IMR-90 (cell line): Measurements from ENCODE around the gene RB1. TPM values are rescaled to one million over a fixed set of nuclear protein-coding genes. Genes with fewer than 3 reads are reported as not detected.
A peak's percentile ranks its signal among the peaks of the same experiment; 100 is the strongest.
"Not testable (repeated sequence)": the region's sequence is repeated elsewhere in the genome, so short reads cannot be mapped to it uniquely, and the experiment has no call there.

Experiments
- ATAC-seq: fragments of 200-7000 bp; cut with Tn5 transposase; 2 replicates; pipeline ENCODE4 v1.9.1; 2020; ENCODE audit warnings: low read depth, mild to moderate bottlenecking, moderate library complexity
- BruUV-seq: library from RNA; stranded (reverse); fragments of 400-500 nt; replicated peaks from 2 replicates; lab custom pipeline; 2021; lab: Mats Ljungman, UMichigan
- CTCF ChIA-PET: fragments of 300-600 bp; formaldehyde crosslinking; extraction: SDS; loops from one replicate; lab custom pipeline; 2021; ENCODE audit warnings: antibody characterized with exemption; lab: Yijun Ruan, JAX
- POLR2A ChIA-PET: fragments of 300-600 bp; sonication (Branson Sonifier 250); formaldehyde crosslinking; loops from one replicate; lab custom pipeline; 2022; ENCODE audit warnings: antibody characterized with exemption; ENCODE audit not compliant: unreplicated experiment; lab: Charles Lee
- DNase-seq: peaks from one replicate; pipeline ENCODE4 v3.0.0; 2013
- H2AFZ ChIP-seq: replicated peaks from 2 replicates; pipeline ENCODE3; 2013; ENCODE audit warnings: low read length, mild to moderate bottlenecking; ENCODE audit not compliant: poor library complexity
- H2AK5ac ChIP-seq: 2 replicates; pipeline ENCODE4 v1.6.1; 2013; ENCODE audit warnings: low read depth, low read length, inconsistent platforms
- H2AK9ac ChIP-seq: replicated peaks from 2 replicates; pipeline ENCODE3; 2013; ENCODE audit warnings: mild to moderate bottlenecking, low read depth, low read length, moderate library complexity; ENCODE audit not compliant: poor library complexity
- H2BK120ac ChIP-seq: 2 replicates; pipeline ENCODE4 v1.6.1; 2013; ENCODE audit warnings: low read depth, low read length, inconsistent platforms
- H2BK15ac ChIP-seq: 3 replicates; pipeline ENCODE4 v1.6.1; 2013; ENCODE audit warnings: low read depth, low read length, inconsistent platforms
- H2BK20ac ChIP-seq: 2 replicates; pipeline ENCODE4 v1.6.1; 2013; ENCODE audit warnings: low read depth, mild to moderate bottlenecking, inconsistent platforms, low read length, moderate library complexity
- H2BK5ac ChIP-seq: 2 replicates; pipeline ENCODE4 v1.6.1; 2013; ENCODE audit warnings: mild to moderate bottlenecking, low read depth, low read length, inconsistent platforms; ENCODE audit not compliant: poor library complexity, severe bottlenecking
- H3K14ac ChIP-seq: replicated peaks from 2 replicates; pipeline ENCODE4 v1.6.1; 2013; ENCODE audit warnings: low read depth, low read length, inconsistent platforms
- H3K18ac ChIP-seq: 2 replicates; pipeline ENCODE4 v1.6.1; 2013; ENCODE audit warnings: low read depth, low read length, control low read depth
- H3K23ac ChIP-seq: 2 replicates; pipeline ENCODE4 v1.6.1; 2013; ENCODE audit warnings: low read depth, low read length, inconsistent platforms
- H3K27ac ChIP-seq: 2 replicates; pipeline ENCODE4 v1.5.1; 2013; ENCODE audit warnings: mild to moderate bottlenecking, control low read depth, low read length; ENCODE audit not compliant: insufficient read depth
- H3K27me3 ChIP-seq: 2 replicates; pipeline ENCODE4 v1.6.1; 2013; ENCODE audit warnings: low read length; ENCODE audit not compliant: control insufficient read depth, insufficient read depth
- H3K36me3 ChIP-seq: 2 replicates; pipeline ENCODE4 v1.6.1; 2013; ENCODE audit warnings: low read length, mixed read lengths; ENCODE audit not compliant: control insufficient read depth, insufficient read depth
- H3K4ac ChIP-seq: 2 replicates; pipeline ENCODE4 v1.6.1; 2013; ENCODE audit warnings: low read depth, low read length, inconsistent platforms
- H3K4me1 ChIP-seq: 2 replicates; pipeline ENCODE4 v1.6.1; 2013; ENCODE audit warnings: low read length, mixed read lengths; ENCODE audit not compliant: control insufficient read depth, insufficient read depth
- H3K4me2 ChIP-seq: 2 replicates; pipeline ENCODE4 v1.6.1; 2013; ENCODE audit warnings: low read depth, mild to moderate bottlenecking, control low read depth, low read length, moderate library complexity
- H3K4me3 ChIP-seq: 2 replicates; pipeline ENCODE4 v1.5.1; 2013; ENCODE audit warnings: low read depth, mild to moderate bottlenecking, control low read depth, low read length, moderate library complexity; ENCODE audit not compliant: insufficient read depth
- H3K56ac ChIP-seq: 2 replicates; pipeline ENCODE4 v1.6.1; 2013; ENCODE audit warnings: low read length, inconsistent platforms; ENCODE audit not compliant: insufficient read depth; ENCODE audit errors: extremely low read depth
- H3K79me1 ChIP-seq, 2 experiments: 2 replicates each; pipeline ENCODE4 v1.6.1; 2013; ENCODE audit warnings: low read length in 2 of 2, inconsistent platforms in 1 of 2, low read depth in 1 of 2
- H3K9ac ChIP-seq: 2 replicates; pipeline ENCODE4 v1.6.1; 2013; ENCODE audit warnings: low read depth, low read length, control low read depth
- H3K9me1 ChIP-seq: 2 replicates; pipeline ENCODE4 v1.6.1; 2013; ENCODE audit warnings: low read length, inconsistent platforms; ENCODE audit not compliant: insufficient read depth
- H3K9me3 ChIP-seq: 2 replicates; pipeline ENCODE4 v1.6.1; 2013; ENCODE audit warnings: low read length; ENCODE audit not compliant: control insufficient read depth, insufficient read depth
- H4K20me1 ChIP-seq: 2 replicates; pipeline ENCODE4 v1.6.1; 2013; ENCODE audit warnings: low read length, inconsistent platforms; ENCODE audit not compliant: insufficient read depth
- H4K5ac ChIP-seq: 2 replicates; pipeline ENCODE4 v1.6.1; 2013; ENCODE audit warnings: mild to moderate bottlenecking, low read depth, low read length, control low read depth
- H4K8ac ChIP-seq, 2 experiments: 2 replicates each; pipeline ENCODE4 v1.6.1; 2013; ENCODE audit warnings: low read depth in 2 of 2, low read length in 2 of 2, control low read depth in 1 of 2, inconsistent platforms in 1 of 2
- H4K91ac ChIP-seq: 2 replicates; pipeline ENCODE4 v1.6.1; 2013; ENCODE audit warnings: low read depth, low read length, inconsistent platforms; ENCODE audit not compliant: insufficient read depth
- dilution Hi-C: fragments of 300-500 bp; cut with HindIII; formaldehyde crosslinking; loops from one replicate; pipeline ENCODE4 v1.14.3; 2018; ENCODE audit warnings: low sequenced_read_pairs; ENCODE audit not compliant: unreplicated experiment
- in situ Hi-C: fragments of 300-500 bp; cut with MboI; formaldehyde crosslinking; loops from 3 replicates; pipeline ENCODE4 v1.14.3; 2019; ENCODE audit warnings: low sequenced_read_pairs, inconsistent platforms, mixed read lengths
- intact Hi-C: fragments of 100-400 bp; cut with micrococcal nuclease; formaldehyde crosslinking; loops from 2 replicates; pipeline ENCODE4 v1.10.0; 2022
- polyA plus RNA-seq, 3 experiments: library from polyadenylated mRNA; depleted of rRNA; stranded (reverse); fragments of >200 nt; gene quantifications; 2 replicates each; pipeline ENCODE4 v1.2.3, GENCODE V29; 2012; ENCODE audit warnings: low replicate concordance in 1 of 3
- total RNA-seq: library from RNA; depleted of rRNA; stranded (reverse); fragments of >200 nt; gene quantifications from 2 replicates; pipeline ENCODE4 v1.2.3, GENCODE V29; 2012

RB1 gene
- total and polyA plus RNA-seq, 2 of the 4 experiments (the other 2 are of a cell fraction), result 11.4 to 15.4 TPM

DNA sequence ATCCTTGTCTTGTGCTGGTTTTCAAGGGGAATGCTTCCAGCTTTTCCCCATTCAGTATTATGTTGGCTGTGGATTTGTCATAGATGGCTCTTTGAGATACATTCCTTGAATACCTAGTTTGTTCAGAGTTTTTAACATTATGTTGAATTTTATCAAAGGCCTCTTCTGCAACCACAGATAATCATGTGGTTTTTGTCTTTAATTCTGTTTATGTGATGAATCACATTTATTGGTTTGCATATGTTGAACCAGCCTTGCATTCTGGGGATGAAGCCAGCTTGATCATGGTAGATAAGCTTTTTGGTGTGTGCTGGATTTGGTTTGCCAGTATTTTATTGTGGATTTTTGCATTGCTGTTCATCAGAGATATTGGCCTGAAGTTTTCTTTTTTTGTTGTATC lies 147.6 kb downstream of the RB1 start:
- BruUV-seq, H4K91ac ChIP-seq, H3K23ac ChIP-seq, H3K4me3 ChIP-seq, H2BK120ac ChIP-seq, H3K18ac ChIP-seq, H3K4ac ChIP-seq, H2AK9ac ChIP-seq, H3K56ac ChIP-seq, H2BK5ac ChIP-seq, H3K9me3 ChIP-seq, H3K9ac ChIP-seq, H3K36me3 ChIP-seq, H3K14ac ChIP-seq, H2BK15ac ChIP-seq, H3K27ac ChIP-seq, intact Hi-C loops, dilution Hi-C loops, in situ Hi-C loops, POLR2A ChIA-PET, H4K5ac ChIP-seq, H2AFZ ChIP-seq, H2BK20ac ChIP-seq, H4K8ac ChIP-seq, H3K27me3 ChIP-seq, H2AK5ac ChIP-seq, H3K9me1 ChIP-seq, CTCF ChIA-PET, ATAC-seq, H4K20me1 ChIP-seq, H3K4me2 ChIP-seq: not testable (repeated sequence)
- peaks cover 15% of the 10 kb centered on the region for H3K4me1 ChIP-seq
- H3K79me1 ChIP-seq, result peaks cover 7 to 27% of the 10 kb centered on the region in 2 experiments; a peak in 3 of 4 replicates
- peak; percentile 63 for DNase-seq
